ENCODE results near the gene TIAM1. TPM values are rescaled to one million over a fixed set of nuclear protein-coding genes. Genes with fewer than 3 reads are reported as not detected.

Gene TIAM1
- total RNA-seq, 1 experiment from 2014 or later: 18.8 TPM

DNA sequence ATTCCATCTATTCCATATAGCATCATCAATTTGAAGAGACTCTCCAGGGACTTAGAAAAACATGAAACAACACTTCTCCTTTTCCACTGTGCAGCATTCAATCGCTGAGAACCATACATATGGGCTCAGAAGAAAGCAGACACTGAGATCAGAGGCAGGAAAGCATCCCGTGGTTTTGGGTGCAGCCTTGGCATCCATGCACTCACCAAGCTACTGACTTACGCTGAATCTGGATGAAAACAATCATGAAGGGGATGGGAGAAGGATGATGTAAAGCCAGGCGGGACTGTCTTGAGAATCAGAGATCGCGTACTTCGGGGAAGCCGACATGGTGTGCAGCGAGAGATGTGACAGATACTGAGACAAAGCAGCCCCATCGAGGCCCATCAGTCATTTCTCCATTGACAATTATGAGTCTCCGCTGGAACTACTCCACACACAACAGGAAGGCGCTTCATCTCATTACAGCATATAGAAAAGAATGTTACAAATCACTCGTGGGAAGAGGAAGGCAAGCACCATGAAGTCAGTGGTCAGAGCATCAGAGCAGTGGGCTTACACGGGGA is 2.3 kb upstream of the TIAM1 start:
- H3K36me3 ChIP-seq (replicated peaks; ENCODE audit: control insufficient read depth, insufficient read depth, low read length): no peaks in the 10 kb centered on the region
- no peak for DNase-seq
- H3K27me3 ChIP-seq (ENCODE audit: control insufficient read depth, insufficient read depth, low read length): no peaks in the 10 kb centered on the region
- no peak overlapping the region for H3K4me3 ChIP-seq (ENCODE audit: insufficient read depth, low read depth, low read length)

DNA sequence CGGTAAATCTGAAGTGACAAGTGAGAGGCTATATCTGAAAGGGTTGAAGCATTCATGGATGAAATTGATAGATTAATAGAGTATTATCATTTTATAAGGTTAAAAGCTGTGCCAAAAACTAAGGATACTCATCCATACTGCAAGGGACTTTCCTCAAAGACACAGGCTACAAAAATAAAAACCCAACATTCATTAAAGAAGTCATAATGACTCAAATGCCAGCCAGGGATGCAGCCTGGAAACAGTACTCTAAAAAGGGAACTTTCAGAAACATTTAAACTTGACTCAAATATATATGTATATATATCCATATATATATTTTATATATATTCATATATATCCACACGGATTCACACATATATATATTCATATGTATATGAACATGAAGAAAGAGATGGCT is 1.1 kb upstream of the TIAM1 start:
- no peaks in the 10 kb centered on the region for H3K36me3 ChIP-seq (replicated peaks; ENCODE audit: control insufficient read depth, insufficient read depth, low read length)
- H3K4me3 ChIP-seq (ENCODE audit: insufficient read depth, low read depth, low read length): no peak overlapping the region
- no peaks in the 10 kb centered on the region for H3K27me3 ChIP-seq (ENCODE audit: control insufficient read depth, insufficient read depth, low read length)
- DNase-seq: no peak

DNA sequence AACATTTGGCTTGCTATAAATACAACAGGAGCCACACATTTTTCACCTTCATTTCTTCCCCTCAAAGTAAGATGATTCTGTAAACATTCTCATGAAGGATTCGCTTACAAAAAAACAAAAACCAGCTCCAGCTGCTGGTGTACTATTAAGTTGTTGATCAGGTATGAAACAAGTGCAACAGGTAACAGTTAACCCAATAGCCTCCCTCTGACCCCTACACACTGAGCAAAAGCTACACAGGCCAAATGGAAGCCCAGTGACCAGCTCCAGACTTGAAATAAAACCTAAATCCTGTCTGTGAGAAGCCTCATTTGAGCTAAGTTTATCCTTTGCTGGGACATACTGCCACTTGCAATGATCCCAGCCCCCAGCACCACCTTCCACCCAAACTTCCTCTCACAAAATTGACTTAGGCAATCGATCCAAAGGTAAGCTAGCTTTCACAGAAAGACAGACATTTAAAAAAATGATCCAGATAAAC is 991 bp downstream of the TIAM1 start:
- no peak for DNase-seq
- Histone ChIP-seq H3K36me3 (replicated peaks; ENCODE audit: control insufficient read depth, insufficient read depth, low read length) (no peaks in the 10 kb centered on the region), H3K27me3 (ENCODE audit: control insufficient read depth, insufficient read depth, low read length) (no peaks in the 10 kb centered on the region), H3K4me3 (ENCODE audit: insufficient read depth, low read depth, low read length) (peak overlapping the region; percentile 62; the same call in 1 of the 2 replicates)

DNA sequence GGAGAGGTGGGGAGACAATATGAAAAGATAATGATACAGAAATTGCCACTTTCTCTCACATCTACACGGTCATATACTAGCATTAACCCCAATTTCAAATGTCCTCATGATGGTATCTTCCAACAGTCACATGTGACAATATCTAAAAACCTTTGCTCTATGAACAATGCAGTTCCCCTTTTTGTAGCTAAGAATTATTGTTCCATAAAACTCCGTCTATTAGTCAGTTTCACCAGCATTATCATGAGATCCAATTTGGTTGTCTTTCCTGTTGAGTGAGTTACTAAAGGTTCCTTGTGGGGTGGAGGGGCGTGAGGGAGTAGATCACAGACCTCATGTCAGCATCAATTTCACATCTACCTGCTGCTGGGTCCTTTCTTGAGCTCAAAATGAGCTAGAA is 1.7 kb downstream of the TIAM1 start:
- no peak for DNase-seq
- Histone ChIP-seq H3K4me3 (ENCODE audit: insufficient read depth, low read depth, low read length) (no peak overlapping the region), H3K36me3 (replicated peaks; ENCODE audit: control insufficient read depth, insufficient read depth, low read length) (no peaks in the 10 kb centered on the region), H3K27me3 (ENCODE audit: control insufficient read depth, insufficient read depth, low read length) (no peaks in the 10 kb centered on the region)

DNA sequence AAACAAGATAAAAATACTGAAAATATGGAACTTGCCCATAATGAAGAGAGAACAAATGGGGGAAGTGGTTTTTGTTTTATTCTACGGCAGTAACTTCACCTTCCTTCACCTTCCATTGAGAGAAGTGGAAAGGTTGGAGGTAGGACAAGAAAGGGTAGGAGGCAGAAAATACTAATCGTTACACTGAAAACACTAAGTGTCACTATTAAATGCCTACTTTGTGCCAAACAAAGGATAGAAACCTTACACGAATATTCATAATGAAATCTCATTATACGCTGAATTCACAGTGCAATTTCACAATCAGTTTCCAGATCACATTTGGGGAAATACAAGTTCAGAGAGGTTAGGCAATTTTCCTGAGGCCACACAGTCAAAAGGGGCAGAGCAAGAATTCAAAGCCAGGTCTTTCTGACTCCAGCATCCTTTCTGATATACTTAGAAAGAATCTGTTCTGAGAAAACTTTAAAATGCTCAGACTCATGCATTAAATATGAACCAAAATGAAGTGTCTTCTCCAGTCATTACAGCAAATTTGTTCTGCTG is 3.0 kb downstream of the TIAM1 start:
- Histone ChIP-seq H3K27me3 (ENCODE audit: control insufficient read depth, insufficient read depth, low read length) (no peaks in the 10 kb centered on the region), H3K4me3 (ENCODE audit: insufficient read depth, low read depth, low read length) (no peak overlapping the region), H3K36me3 (replicated peaks; ENCODE audit: control insufficient read depth, insufficient read depth, low read length) (no peaks in the 10 kb centered on the region)
- DNase-seq: no peak

DNA sequence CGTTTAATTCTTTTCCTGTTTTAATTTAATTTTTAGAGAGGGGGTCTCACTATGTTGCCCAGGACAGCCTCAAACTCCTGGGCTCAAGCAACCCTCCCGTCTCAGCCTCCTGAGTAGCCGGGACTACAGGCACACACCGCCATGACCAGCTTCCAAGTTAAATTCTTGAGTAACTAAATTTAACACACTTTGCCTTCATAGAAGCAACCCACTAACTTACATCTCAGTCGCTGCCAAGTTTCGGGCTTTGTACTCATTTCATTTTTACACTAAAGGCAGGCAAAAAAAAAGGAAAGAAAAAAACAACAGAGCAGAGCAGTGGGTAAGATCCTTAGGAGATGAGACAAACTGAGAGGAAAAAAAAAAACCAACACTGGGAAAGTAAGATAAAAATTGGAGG is 3.5 kb downstream of the TIAM1 start:
- Histone ChIP-seq H3K27me3 (ENCODE audit: control insufficient read depth, insufficient read depth, low read length) (no peaks in the 10 kb centered on the region), H3K36me3 (replicated peaks; ENCODE audit: control insufficient read depth, insufficient read depth, low read length) (no peaks in the 10 kb centered on the region), H3K4me3 (ENCODE audit: insufficient read depth, low read depth, low read length) (no peak overlapping the region)
- DNase-seq: no peak

DNA sequence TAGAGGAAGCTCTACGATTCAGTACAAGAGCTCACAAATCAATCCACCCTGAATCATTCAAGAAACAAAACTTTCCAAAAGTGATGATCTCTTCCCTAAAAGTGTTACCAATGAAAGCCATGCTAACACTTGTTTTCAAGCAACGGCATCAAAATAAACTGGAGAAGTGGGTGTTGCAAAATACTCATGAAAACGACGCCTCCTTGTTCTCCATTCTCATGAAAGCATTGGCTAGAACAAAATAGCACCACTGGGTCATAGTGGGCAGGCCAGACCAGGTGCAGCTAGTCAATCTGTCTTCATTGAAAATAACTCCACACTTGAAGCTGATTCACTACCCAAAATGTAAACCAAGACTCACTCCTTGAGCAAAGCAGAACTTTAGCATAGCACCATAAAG is 4.3 kb downstream of the TIAM1 start:
- DNase-seq: no peak
- Histone ChIP-seq H3K4me3 (ENCODE audit: insufficient read depth, low read depth, low read length) (no peak overlapping the region), H3K36me3 (replicated peaks; ENCODE audit: control insufficient read depth, insufficient read depth, low read length) (no peaks in the 10 kb centered on the region), H3K27me3 (ENCODE audit: control insufficient read depth, insufficient read depth, low read length) (no peaks in the 10 kb centered on the region)

DNA sequence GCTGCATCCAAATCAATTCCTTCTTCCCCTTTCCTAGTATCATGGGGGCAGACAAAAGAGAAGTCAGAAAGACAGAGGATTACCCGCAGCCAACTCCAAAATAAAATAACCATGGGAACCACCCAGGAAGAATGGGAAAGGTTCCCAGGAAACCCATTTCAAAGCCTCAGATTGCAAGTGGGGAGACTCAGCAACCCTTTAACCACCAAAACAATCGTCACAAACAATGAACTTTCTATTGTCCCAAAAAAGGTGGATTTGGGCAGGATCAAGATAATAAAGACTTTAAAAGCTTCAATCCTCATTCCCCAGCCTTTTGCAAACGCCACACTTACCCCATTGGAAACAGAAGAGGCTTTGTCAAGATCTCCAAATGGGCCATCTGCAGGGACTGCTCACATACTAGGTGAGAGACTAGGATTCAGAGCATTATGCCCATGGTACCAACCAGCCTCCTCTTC is 5.1 kb downstream of the TIAM1 start:
- no peaks in the 10 kb centered on the region for H3K36me3 ChIP-seq (replicated peaks; ENCODE audit: control insufficient read depth, insufficient read depth, low read length)
- H3K27me3 ChIP-seq (ENCODE audit: control insufficient read depth, insufficient read depth, low read length): no peaks in the 10 kb centered on the region
- peak; percentile 41 for DNase-seq
- H3K4me3 ChIP-seq (ENCODE audit: insufficient read depth, low read depth, low read length): no peak overlapping the region

DNA sequence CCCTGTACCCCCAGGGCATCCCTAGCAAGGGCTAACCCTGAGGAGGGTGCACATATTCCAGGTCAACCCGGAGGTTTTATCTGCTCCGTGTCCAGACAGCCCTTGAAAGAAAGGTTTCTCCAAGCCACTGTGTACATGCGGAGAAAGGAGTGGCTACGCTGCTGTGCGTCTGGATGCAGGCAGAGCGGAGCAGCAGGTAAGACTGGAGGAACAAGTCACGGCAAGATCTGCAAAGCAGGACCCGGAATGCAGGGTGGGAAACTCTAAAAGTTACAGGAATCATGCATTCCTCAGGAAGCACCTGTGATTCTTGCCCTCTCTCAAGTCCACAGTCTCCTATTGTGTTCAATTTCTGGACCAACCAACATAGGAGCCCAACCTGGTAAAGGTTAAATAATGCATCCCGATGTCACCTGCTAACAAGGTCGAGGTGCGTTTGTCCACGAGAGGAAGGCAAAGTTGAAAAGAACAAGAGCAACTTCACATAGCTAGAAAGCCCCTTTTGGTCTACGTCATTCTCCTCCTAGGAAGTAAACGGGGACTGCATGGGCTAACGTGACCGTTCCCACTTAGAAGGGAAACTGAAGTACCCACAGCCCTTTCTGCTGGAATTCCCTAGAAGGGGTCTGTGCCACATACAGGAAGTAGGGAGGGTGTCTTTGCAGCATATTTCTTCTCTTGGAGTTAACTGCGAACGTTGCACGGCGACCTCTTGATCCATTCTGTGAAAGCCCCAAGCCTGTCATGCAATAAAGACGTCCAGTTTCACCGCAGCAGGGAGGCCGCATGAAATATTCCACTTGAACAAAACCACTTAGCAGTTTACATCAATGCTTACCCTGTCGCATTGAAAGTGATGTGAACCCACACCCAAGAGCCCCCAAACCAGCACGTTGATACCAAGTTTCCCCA is 5.8 kb downstream of the TIAM1 start:
- DNase-seq: no peak
- H3K27me3 ChIP-seq (ENCODE audit: control insufficient read depth, insufficient read depth, low read length): no peaks in the 10 kb centered on the region

DNA sequence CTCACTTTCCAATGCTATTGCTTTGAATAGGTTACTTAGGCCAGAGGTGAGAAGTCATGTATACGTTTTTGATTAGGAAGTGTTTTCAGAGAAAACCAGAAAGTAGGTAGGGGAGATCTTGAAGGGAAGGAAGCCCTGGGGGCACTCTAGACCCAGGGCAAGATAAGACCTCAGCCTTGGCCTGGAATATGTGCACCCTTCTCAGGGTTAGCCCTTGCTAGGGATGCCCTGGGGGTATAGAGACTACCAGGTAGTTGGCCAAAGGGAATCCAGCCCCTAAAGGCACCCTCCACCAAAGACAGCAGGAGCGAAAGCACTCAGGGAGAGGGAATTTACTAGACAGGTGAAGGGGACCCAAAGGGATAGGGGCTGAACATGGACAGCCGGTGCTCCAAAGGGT is 7.0 kb downstream of the TIAM1 start:
- no peak for DNase-seq
- no peaks in the 10 kb centered on the region for H3K36me3 ChIP-seq (replicated peaks; ENCODE audit: control insufficient read depth, insufficient read depth, low read length)
- H3K27me3 ChIP-seq (ENCODE audit: control insufficient read depth, insufficient read depth, low read length): no peaks in the 10 kb centered on the region
- H3K4me3 ChIP-seq (ENCODE audit: insufficient read depth, low read depth, low read length): no peak overlapping the region

More for the DNA sequence above, 5.8 kb downstream of the TIAM1 start:
- H3K36me3 ChIP-seq (replicated peaks; ENCODE audit: control insufficient read depth, insufficient read depth, low read length): no peaks in the 10 kb centered on the region
- H3K4me3 ChIP-seq (ENCODE audit: insufficient read depth, low read depth, low read length): no peak overlapping the region

DNA sequence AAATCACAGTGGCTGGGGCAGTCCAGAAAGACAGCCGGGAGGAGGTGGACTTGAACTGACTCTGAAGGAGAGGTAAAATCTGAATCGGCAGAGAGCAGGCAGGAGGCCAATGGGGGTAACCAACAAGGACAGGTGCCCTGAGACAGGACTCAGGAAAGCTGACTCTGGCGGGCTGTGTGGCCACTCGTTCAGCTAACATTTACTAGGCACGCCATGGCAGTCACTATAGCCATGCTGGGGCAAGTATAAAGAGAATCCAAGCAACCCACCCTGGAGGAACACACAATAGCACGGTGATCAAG is 7.4 kb downstream of the TIAM1 start:
- no peaks in the 10 kb centered on the region for H3K27me3 ChIP-seq (ENCODE audit: control insufficient read depth, insufficient read depth, low read length)
- H3K36me3 ChIP-seq (replicated peaks; ENCODE audit: control insufficient read depth, insufficient read depth, low read length): no peaks in the 10 kb centered on the region
- DNase-seq: no peak
- no peak overlapping the region for H3K4me3 ChIP-seq (ENCODE audit: insufficient read depth, low read depth, low read length)

DNA sequence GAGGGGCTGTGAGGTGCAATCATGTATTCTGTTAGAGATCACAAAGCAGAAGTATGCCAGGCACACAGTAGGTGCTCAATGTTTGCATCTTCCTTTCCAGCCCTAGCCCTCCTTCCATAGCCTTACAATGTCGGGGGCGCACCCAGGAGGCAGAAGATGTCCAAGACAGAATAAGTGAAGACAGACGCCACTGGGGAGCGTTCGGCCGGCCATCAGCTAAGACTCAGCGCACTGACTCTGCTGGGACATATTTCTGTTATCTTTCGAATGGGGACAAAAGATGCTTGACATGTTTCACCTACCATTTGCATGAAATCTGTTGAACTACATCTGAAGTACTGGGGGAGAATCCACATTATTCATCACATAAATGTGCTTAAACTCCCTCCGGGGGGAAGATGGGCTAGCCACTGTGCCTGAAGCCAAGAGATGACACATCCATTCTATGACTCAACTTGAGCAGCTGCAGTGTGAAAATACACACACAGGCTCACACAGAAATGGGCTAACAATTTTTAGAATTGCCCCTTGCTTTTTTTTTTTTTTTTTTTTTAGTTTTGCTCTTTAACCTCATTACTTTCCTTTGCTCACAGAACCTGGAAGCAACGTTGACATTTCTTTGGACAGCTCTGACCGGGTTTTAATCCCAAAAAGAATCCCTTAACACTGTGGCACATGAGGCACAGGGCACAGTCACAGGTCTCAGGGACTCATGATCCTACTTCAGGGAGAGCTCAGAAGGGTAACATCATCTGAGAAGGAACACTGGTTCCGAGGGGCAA is 7.9 kb downstream of the TIAM1 start:
- DNase-seq: no peak
- H3K36me3 ChIP-seq (replicated peaks; ENCODE audit: control insufficient read depth, insufficient read depth, low read length): no peaks in the 10 kb centered on the region
- H3K4me3 ChIP-seq (ENCODE audit: insufficient read depth, low read depth, low read length): no peak overlapping the region
- H3K27me3 ChIP-seq (ENCODE audit: control insufficient read depth, insufficient read depth, low read length): no peaks in the 10 kb centered on the region

DNA sequence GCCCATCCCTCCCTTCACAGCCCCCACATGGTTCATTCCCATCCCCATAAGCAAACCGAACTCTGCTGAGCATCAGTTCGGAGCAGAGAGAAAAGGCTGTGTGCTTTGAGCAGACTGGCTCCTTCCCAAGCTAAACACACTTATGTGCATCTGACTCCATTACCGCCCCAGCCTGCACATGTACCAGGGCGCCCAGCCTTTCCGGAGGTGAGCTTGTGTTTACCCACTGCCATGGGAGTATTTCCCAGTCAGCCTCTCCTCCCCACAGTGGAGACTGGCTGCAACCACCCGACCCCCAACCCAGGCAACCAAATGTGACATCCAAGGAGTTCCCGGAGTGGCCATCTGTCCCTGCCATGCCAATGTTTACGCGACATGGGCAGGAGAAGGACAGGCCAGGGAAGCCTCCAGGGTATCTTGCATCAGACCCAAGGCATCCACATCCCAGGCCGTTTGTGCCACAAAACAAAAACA is 9.4 kb downstream of the TIAM1 start:
- Histone ChIP-seq H3K4me3 (ENCODE audit: insufficient read depth, low read depth, low read length) (no peak overlapping the region), H3K27me3 (ENCODE audit: control insufficient read depth, insufficient read depth, low read length) (no peaks in the 10 kb centered on the region), H3K36me3 (replicated peaks; ENCODE audit: control insufficient read depth, insufficient read depth, low read length) (no peaks in the 10 kb centered on the region)
- DNase-seq: no peak

DNA sequence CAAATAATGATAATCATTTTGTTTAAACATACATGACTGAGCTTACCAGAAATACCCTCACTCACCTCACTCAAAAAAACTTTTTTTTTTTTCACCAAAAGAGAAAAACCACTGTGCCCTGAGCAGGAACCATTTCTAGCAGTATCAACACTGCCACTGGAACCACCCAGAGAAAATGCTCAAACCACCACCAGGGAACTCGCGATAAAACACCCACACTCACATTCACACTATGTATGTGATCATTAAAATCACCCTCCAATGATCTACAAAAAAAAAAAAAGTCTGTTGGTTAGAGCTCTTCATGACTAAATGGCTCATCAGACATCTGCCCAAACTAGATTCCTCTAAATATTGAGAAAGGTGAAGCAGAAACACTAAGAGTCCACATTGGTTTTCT is 11.5 kb downstream of the TIAM1 start:
- DNase-seq: no peak
- Histone ChIP-seq H3K36me3 (replicated peaks; ENCODE audit: control insufficient read depth, insufficient read depth, low read length) (no peaks in the 10 kb centered on the region), H3K4me3 (ENCODE audit: insufficient read depth, low read depth, low read length) (no peak overlapping the region), H3K27me3 (ENCODE audit: control insufficient read depth, insufficient read depth, low read length) (no peaks in the 10 kb centered on the region)

Measured in H7 (cell line).